Neuronal stem cell (in vitro differentiated cells): ENCODE measurements around the gene SLC38A7.
A peak's percentile ranks its signal among the peaks of the same experiment; 100 is the strongest.
"Not testable (repeated sequence)": the region's sequence is repeated elsewhere in the genome, so short reads cannot be mapped to it uniquely, and the experiment has no call there.

Experiments
- DNase-seq: peaks from one replicate; pipeline ENCODE4 v3.0.0-alpha.2; 2013; ENCODE audit warnings: low spot score
- H2AFZ ChIP-seq: one replicate; pipeline ENCODE4 v1.6.1; 2013; ENCODE audit warnings: mild to moderate bottlenecking, low read length, inconsistent platforms
- H2AK5ac ChIP-seq: 2 replicates; pipeline ENCODE4 v1.6.1; 2013; ENCODE audit warnings: low read depth, mild to moderate bottlenecking, inconsistent platforms, low read length, moderate library complexity, mixed read lengths
- H2BK120ac ChIP-seq: 2 replicates; pipeline ENCODE4 v1.6.1; 2013; ENCODE audit warnings: low read depth, mild to moderate bottlenecking, inconsistent platforms, low read length, moderate library complexity, mixed read lengths
- H2BK12ac ChIP-seq: one replicate; pipeline ENCODE4 v1.6.1; 2013; ENCODE audit warnings: low read length, inconsistent platforms
- H2BK15ac ChIP-seq: 2 replicates; pipeline ENCODE4 v1.6.1; 2013; ENCODE audit warnings: mild to moderate bottlenecking, low read length, inconsistent platforms, mixed read lengths
- H2BK5ac ChIP-seq: one replicate; pipeline ENCODE4 v1.6.1; 2013; ENCODE audit warnings: inconsistent platforms, mild to moderate bottlenecking, low read length, moderate library complexity
- H3K14ac ChIP-seq: one replicate; pipeline ENCODE4 v1.6.1; 2013; ENCODE audit warnings: low read length, inconsistent platforms
- H3K18ac ChIP-seq: 2 replicates; pipeline ENCODE4 v1.6.1; 2013; ENCODE audit warnings: low read length, inconsistent platforms
- H3K23ac ChIP-seq: 2 replicates; pipeline ENCODE4 v1.6.1; 2013; ENCODE audit warnings: low read depth, mild to moderate bottlenecking, mixed read lengths, low read length, inconsistent platforms; ENCODE audit not compliant: poor library complexity
- H3K27ac ChIP-seq: replicated peaks from 3 replicates; pipeline ENCODE4 v1.5.1; 2013; ENCODE audit warnings: low read length, inconsistent platforms
- H3K27me3 ChIP-seq, 3 experiments: 2 replicates each; pipeline ENCODE4 v1.6.1; 2013; ENCODE audit warnings: low read length in 3 of 3, mild to moderate bottlenecking in 2 of 3, inconsistent platforms in 1 of 3, low read depth in 1 of 3, mixed read lengths in 1 of 3, moderate library complexity in 1 of 3; ENCODE audit not compliant: control insufficient read depth in 3 of 3, insufficient read depth in 3 of 3
- H3K36me3 ChIP-seq, 2 donors: replicated peaks in 1 of 2; 2 replicates each; pipeline ENCODE4 v1.6.1; 2013; ENCODE audit warnings: low read length in 2 of 2; ENCODE audit not compliant: control insufficient read depth in 2 of 2, insufficient read depth in 2 of 2
- H3K4ac ChIP-seq: 2 replicates; pipeline ENCODE4 v1.6.1; 2013; ENCODE audit warnings: inconsistent platforms, mild to moderate bottlenecking, low read length, moderate library complexity
- H3K4me1 ChIP-seq, 2 donors: 1 replicate in 1 of 2; 2 replicates in 1 of 2; pipeline ENCODE4 v1.6.1; 2013; ENCODE audit warnings: low read length in 2 of 2, low read depth in 1 of 2; ENCODE audit not compliant: control insufficient read depth in 2 of 2, insufficient read depth in 1 of 2
- H3K4me2 ChIP-seq: one replicate; pipeline ENCODE4 v1.6.1; 2013; ENCODE audit warnings: mild to moderate bottlenecking, low read length, inconsistent platforms; ENCODE audit not compliant: insufficient read depth, poor library complexity, severe bottlenecking
- H3K4me3 ChIP-seq, 2 donors: 2 replicates each; pipeline ENCODE4 v1.5.1; 2013; ENCODE audit warnings: low read length in 2 of 2, mild to moderate bottlenecking in 2 of 2, inconsistent platforms in 1 of 2, moderate library complexity in 1 of 2
- H3K79me1 ChIP-seq: one replicate; pipeline ENCODE4 v1.6.1; 2013; ENCODE audit warnings: low read depth, mild to moderate bottlenecking, inconsistent platforms, low read length, moderate library complexity
- H3K9ac ChIP-seq: one replicate; pipeline ENCODE4 v1.6.1; 2013; ENCODE audit warnings: mild to moderate bottlenecking, low read depth, low read length, inconsistent platforms; ENCODE audit not compliant: poor library complexity
- H3K9me3 ChIP-seq, 2 donors: replicated peaks in 1 of 2; 2 replicates each; pipeline versions ENCODE3 to v1.6.1; 2013; ENCODE audit warnings: low read length in 2 of 2, mild to moderate bottlenecking in 2 of 2, inconsistent platforms in 1 of 2, low read depth in 1 of 2, mixed read lengths in 1 of 2, moderate library complexity in 1 of 2; ENCODE audit not compliant: control insufficient read depth in 2 of 2, insufficient read depth in 1 of 2
- H4K8ac ChIP-seq: one replicate; pipeline ENCODE4 v1.6.1; 2013; ENCODE audit warnings: low read depth, mild to moderate bottlenecking, inconsistent platforms, low read length, moderate library complexity
- H4K91ac ChIP-seq: one replicate; pipeline ENCODE4 v1.6.1; 2013; ENCODE audit warnings: low read length, low read depth, mild to moderate bottlenecking, inconsistent platforms; ENCODE audit not compliant: poor library complexity
- WGBS, 2 donors: extraction: QIAGEN DNeasy Blood & Tissue Kit; methylation state at CpG; one replicate each; pipeline ENCODE4 v1.1.7; 2013; ENCODE audit warnings: missing lambda C conversion rate in 2 of 2, mixed read lengths in 1 of 2; ENCODE audit not compliant: insufficient read length in 2 of 2, insufficient replicate concordance in 1 of 2; ENCODE audit errors: extremely low coverage in 2 of 2; 5-methylcytosine and 5-hydroxymethylcytosine counted together

The SLC38A7 gene

DNA sequence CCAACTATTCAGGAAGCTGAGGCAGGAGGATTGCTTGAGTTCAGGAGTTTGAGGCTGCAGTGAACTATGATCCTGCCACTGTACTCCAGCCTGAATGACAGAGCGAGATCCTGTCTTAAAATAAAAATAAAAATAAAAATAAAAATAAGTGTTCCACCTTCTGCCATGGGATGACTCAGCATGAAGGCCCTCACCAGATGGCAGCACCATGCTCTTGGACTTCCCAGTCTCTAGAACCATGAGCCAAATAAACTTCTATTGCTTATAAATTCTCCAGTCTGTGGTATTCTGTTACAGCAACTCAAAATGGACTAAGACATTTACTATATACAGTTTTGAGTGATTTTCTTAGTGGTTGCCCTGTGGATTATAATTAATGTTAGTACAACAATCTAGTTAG is 7.9 kb upstream of the SLC38A7 start:
- Histone ChIP-seq H3K14ac (no peak overlapping the region), H3K4me2 (no peak overlapping the region), H2BK120ac (no peak overlapping the region), H3K9ac (no peak overlapping the region), H4K8ac (no peak overlapping the region), H3K9me3 (peaks cover 0 to 3% of the 10 kb centered on the region in 2 donors), H2BK12ac (no peak overlapping the region), H3K27me3 (peaks cover 0 to 5% (median 0%) of the 10 kb centered on the region in 3 experiments), H3K79me1 (no peaks in the 10 kb centered on the region), H2AFZ (no peak overlapping the region), H3K18ac (no peak overlapping the region), H3K36me3 (no peaks in the 10 kb centered on the region), H3K27ac (no peak overlapping the region), H4K91ac (no peak overlapping the region), H2AK5ac (no peak overlapping the region), H3K4me3 (no peak overlapping the region), H3K4me1 (no peaks in the 10 kb centered on the region), H2BK15ac (no peak overlapping the region), H3K4ac (no peak overlapping the region), H2BK5ac (no peak overlapping the region), H3K23ac (no peak overlapping the region)
- no peak for DNase-seq
- WGBS, 2 donors: no CpG with 5 or more reads among the region's 1 CpG

DNA sequence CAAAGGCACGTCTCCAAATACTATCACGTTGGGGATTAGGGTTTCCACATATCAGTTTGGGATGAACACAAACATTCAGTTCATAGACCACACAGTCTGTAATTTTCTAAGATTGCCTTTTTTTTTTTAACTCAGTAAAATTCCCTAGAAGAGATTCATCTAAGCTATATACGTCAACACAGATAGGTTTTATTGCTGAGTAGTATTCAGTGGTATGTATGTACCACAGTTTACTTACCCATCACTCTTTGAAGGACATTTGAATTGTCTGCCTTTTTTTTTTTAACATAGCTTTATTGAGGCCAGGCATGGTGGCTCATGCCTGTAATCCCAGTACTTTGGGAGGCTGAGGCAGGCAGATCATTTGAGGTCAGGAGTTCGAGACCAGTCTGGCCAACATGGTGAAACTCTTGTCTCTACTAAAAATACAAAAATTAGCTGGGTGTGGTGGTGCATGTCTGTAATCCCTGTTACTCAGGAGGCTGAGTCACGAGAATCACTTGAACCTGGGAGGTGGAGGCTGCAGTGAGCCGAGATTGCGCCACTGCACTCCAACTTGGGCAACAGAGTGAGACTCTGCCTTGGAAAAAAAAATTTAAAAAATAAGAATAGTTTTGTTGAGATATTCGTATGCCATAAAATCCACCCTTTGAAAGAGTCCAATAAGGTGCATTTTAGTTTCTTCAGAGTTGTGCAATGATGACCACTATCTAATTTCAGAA is 2.6 kb upstream of the SLC38A7 start:
- H3K23ac ChIP-seq, H3K36me3 ChIP-seq, H2BK5ac ChIP-seq, H3K9ac ChIP-seq, H3K4me3 ChIP-seq, H2AFZ ChIP-seq, H3K27me3 ChIP-seq, H3K18ac ChIP-seq, H2BK12ac ChIP-seq, H3K79me1 ChIP-seq, H4K8ac ChIP-seq, H3K4ac ChIP-seq, H2AK5ac ChIP-seq, DNase-seq, H3K14ac ChIP-seq, H3K4me2 ChIP-seq, H2BK15ac ChIP-seq, H4K91ac ChIP-seq, H3K27ac ChIP-seq, H2BK120ac ChIP-seq, H3K9me3 ChIP-seq, H3K4me1 ChIP-seq: not testable (repeated sequence)
- WGBS, 2 donors: no CpG with 5 or more reads among the region's 8 CpGs

DNA sequence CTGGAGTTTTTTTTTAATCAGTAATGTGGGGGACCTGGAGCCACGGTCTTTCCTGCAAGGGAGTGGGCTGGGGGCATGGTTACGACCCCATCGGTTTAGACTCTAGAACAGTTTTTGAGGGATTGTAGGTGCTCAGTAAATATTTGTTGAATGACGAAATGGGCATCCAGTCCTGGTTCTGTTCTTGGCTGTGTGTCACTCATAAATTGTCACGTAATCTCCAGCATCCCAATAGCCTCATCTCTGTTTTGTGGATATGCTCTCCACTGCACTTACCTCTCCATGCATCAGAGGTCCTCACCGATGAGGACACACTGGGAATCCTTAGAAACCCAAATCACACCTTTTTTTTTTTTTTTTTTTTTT is 497 bp upstream of the SLC38A7 start:
- Histone ChIP-seq H3K79me1 (peaks cover 2% of the 10 kb centered on the region), H3K9ac (no peak overlapping the region)

DNA sequence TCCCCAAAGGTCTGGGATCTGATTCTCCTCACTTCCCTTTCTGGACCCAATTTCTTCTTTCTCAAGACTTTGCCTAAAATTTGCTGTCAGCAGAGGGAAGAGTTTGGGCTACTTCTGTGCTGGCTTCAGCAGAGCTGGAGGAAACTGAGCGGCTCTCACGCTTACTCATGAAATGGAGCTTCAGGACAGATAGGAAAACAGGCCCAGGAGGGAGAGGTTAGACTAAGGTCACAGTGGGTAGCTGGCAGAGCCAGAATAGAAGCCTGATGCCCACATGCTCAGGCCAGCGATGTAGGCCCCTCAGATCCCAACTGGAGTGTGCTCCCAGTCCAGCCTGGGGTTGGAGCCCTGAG is 593 bp downstream of the SLC38A7 start:
- H3K9me3 ChIP-seq: no peaks in the 10 kb centered on the region
- H2BK12ac ChIP-seq: no peak overlapping the region
- H3K27me3 ChIP-seq: no peaks in the 10 kb centered on the region
- no peak overlapping the region for H3K27ac ChIP-seq
- peaks cover 6 to 7% of the 10 kb centered on the region in 2 donors for H3K4me1 ChIP-seq
- no peak overlapping the region for H2BK5ac ChIP-seq
- H4K91ac ChIP-seq: no peak overlapping the region
- WGBS, 2 donors: no CpG with 5 or more reads among the region's 3 CpGs
- H2AFZ ChIP-seq: peak overlapping the region; percentile 95
- no peak for DNase-seq
- H3K36me3 ChIP-seq: peaks cover 3 to 11% of the 10 kb centered on the region in 2 donors
- H2AK5ac ChIP-seq: peak overlapping the region; percentile 67
- H3K14ac ChIP-seq: no peak overlapping the region
- H4K8ac ChIP-seq: no peak overlapping the region
- peak overlapping the region; percentile 85 for H3K9ac ChIP-seq
- peak overlapping the region; percentile 84 for H3K18ac ChIP-seq
- H3K4ac ChIP-seq: no peak overlapping the region
- H2BK15ac ChIP-seq: no peak overlapping the region
- peak overlapping the region; percentile 90 for H3K4me2 ChIP-seq
- H3K4me3 ChIP-seq: peak overlapping the region; percentile 80 to 96
- peak overlapping the region; percentile 75 for H3K23ac ChIP-seq
- peaks cover 2% of the 10 kb centered on the region for H3K79me1 ChIP-seq
- peak overlapping the region; percentile 69 for H2BK120ac ChIP-seq

More for the DNA sequence above, 497 bp upstream of the SLC38A7 start:
- H2BK5ac ChIP-seq: no peak overlapping the region
- H2BK15ac ChIP-seq: no peak overlapping the region
- H2BK120ac ChIP-seq: no peak overlapping the region
- H3K4me3 ChIP-seq: peak overlapping the region in 1 of 2 donors; percentile 80
- no peak overlapping the region for H2AK5ac ChIP-seq
- no peak overlapping the region for H2BK12ac ChIP-seq
- H3K18ac ChIP-seq: no peak overlapping the region
- peaks cover 0 to 2% (median 0%) of the 10 kb centered on the region in 3 experiments for H3K27me3 ChIP-seq
- no peak overlapping the region for H4K91ac ChIP-seq
- DNase-seq: no peak
- H3K23ac ChIP-seq: no peak overlapping the region
- peaks cover 6 to 7% of the 10 kb centered on the region in 2 donors for H3K4me1 ChIP-seq
- no peak overlapping the region for H4K8ac ChIP-seq
- H3K14ac ChIP-seq: no peak overlapping the region
- H3K4me2 ChIP-seq: no peak overlapping the region
- H3K27ac ChIP-seq: no peak overlapping the region
- peaks cover 0 to 2% of the 10 kb centered on the region in 2 donors for H3K36me3 ChIP-seq
- WGBS, 2 donors: no CpG with 5 or more reads among the region's 6 CpGs
- peak overlapping the region; percentile 95 for H2AFZ ChIP-seq
- H3K4ac ChIP-seq: no peak overlapping the region
- no peaks in the 10 kb centered on the region for H3K9me3 ChIP-seq
